DMS53 treated with DMSO at 0.1 percent for 48 hours (cell line): ENCODE data around the gene PHLPP1.

Source experiments
- DNase-seq: peaks from one replicate; lab custom pipeline; 2025; ENCODE audit not compliant: unreplicated experiment; lab: John Stamatoyannopoulos, UW

The PHLPP1 gene

DNA sequence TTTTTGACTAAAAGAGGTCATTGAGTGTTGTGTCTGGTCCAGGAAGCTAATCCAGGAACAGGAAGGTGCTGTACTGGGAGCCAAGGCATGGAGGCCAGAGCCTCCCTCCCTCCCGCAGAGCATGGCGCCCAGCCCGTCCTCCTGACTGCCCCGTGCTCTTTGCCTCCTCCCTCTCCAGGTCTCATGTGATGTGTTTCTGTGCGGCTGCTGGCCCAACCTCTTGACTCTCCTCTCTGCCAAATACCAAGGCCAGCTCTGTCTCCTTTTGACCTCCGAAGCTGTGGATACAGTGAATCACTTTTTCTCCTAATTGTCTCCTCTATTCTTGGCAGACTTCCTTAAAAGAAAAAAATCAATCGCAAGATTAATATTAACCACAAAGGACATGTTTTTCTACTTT, 284.1 kb downstream of the PHLPP1 start:
- DNase-seq = no peak

GRCh38 chr18:62999921-63000320, 284.6 kb downstream of the PHLPP1 start:
- no peak for DNase-seq

DNA sequence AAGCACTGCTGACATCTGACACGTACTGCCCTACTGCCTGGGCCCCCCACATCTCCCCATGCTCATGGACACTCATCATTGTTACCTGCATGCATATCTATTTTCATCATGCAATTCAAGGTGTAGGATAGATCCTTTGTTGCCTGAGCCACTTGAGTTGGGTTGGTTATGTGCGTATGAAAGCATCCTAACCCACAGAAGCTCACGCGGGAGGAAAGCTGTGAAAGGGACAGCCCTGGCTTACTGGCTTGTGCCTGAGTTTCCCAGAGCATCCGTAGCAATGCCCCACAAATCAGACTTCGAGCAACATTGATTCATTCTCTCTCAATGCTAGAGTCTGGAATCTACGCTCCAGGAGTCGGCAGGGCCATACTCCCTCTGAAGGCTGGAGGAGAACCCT, 285.5 kb downstream of the PHLPP1 start:
- DNase-seq = no peak

DNA sequence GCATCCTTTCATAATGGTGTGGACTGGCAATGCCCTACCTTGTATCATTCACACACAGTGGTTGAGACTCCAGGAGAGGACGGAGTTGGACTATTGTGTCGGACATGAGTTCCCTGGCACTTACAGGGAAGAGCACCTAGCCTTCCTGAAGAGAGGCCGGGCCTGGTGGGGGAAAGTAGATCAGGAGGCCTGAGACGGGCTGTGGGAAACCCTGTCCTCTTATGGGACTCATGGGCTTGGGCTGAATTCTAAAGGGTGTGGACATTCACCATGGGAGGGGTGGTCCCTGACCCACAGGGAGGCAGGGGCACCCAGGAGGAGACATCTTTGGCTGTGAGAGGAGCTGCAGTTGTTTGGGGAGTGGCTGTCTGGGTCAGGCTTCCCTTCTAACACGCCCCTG, 286.5 kb downstream of the PHLPP1 start:
- no peak for DNase-seq

GRCh38 chr18:63002305-63002704, 287.0 kb downstream of the PHLPP1 start:
- DNase-seq = no peak

- no peak for DNase-seq
These were observed 287.6 kb downstream of the PHLPP1 start for GRCh38 chr18:63002803-63003445.

GRCh38 chr18:63003899-63004298, 288.6 kb downstream of the PHLPP1 start:
- DNase-seq = no peak

GRCh38 chr18:63004466-63005089, 289.2 kb downstream of the PHLPP1 start:
- no peak for DNase-seq

DNA sequence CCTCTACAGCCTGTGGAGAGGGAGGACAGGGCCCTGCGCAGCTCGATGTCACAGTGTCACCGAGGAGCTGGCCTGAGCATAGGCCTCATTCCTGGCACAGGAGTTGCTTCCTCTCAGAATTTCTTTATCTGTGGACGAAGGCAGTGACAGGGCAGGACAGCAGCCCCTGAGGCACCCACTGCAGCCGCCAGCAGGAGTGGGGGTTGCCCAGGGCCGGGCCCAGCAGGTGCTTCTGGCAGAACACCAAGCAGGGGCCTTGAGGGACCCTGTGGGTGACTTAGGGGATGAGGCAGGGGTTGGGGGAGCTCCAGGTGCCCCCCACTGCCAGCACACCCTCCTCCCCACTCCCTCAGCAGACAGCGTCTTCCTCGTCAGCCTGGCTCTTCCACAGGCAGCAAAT, 290.0 kb downstream of the PHLPP1 start:
- DNase-seq = no peak

DNA sequence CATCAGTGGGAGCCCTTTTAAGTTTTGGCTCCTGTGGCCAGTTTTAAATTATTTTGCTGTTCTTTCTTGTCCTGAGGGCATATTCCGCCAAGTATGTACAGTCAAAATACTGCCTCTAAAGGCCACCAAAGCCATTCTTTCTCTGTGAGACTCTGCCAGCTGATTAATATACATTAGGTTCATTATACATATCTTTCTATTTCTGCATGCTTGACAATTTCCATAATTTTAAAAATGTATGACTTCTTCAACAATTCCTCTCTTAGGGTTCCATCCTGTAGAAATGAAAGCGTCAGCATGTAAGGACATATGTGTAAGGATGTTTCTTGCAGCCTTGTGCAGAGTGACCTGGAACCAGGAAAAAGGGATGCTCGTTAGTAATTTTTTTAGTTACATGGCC, 291.9 kb downstream of the PHLPP1 start:
- DNase-seq = no peak

DNA sequence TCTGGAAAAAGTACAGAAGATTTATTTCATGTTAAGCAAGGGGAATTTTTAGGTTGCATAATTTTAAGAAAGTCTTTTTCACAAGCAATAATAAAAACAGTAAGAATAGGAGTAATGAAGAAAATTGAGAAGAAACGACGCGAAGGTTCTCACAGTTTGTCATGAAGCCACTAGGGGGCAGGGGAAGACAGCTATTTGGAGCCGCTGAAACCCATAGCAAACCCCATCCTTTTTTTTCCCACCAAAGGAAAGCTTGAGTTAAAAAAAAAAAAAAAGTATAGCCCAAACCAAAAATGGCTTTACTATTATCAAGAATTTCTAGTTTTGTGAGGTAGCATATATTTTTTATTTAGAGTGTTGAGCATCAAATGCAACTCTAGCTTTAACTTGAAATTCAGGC, 300.9 kb downstream of the PHLPP1 start:
- peak; percentile 76 for DNase-seq

DNA sequence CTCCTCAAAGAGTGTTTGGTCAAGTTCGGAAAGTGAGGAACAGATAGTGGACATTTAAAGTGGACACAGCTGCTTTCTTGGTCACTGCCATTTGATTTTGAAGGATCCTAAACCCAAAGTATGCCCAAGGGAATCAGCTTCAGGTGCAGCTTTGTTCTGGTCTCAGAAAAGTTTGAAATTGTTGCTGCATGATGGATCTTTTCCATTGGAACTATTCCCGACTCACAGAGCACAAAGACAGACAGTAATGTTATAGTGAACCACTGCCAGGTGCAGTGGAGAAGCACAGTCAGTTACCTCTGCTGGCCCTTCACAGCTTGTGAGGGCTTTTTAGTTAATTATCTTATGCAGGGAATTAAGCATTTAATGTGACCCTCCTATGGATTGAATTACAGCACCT, 301.7 kb downstream of the PHLPP1 start:
- no peak for DNase-seq

DNA sequence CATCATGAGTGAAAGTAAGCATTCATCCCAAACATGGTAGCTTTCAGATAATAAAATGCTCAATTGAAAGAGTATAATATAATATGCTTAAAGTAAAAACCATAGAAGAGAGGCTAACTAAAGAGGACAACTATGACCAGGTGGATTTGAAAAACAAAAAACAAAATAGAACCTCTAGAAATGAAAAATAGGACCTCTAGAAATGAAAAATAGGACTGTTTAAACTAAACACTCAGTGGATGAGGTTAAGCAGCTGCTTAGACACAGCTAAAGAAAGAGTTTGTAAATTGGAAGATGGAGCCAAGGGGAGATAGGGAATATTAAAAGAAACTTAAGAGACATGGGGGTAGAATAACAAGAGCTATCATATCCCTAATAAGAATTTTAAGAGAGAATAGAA, 302.6 kb downstream of the PHLPP1 start:
- no peak for DNase-seq

DNA sequence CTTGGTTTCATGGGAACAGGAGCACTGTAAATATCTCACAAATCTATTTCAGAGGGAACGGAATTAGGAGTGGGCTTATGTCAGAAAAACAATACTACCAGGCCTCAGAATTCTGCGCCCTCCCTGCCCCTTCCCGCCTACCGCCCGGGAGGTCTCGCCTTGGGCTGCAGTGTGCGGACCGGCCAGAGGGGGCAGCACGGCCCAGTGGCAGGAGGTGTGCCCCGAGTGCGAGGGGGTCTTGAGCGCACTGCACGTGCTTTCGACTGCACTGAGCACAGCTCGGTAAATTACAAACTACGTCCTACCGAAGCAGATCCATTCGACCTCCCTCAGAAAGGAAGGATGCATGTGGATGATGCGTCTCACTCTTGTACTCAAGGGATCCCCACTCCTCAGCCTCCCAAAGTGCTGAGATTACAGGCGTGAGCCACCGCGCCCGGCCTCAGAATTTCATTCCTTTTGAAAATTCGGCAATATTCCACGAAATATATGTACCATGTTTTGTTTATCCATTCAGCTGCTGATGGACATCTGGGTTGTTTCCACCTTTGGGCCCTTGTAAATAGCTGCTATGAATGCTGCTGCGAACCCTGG, 307.2 kb downstream of the PHLPP1 start:
- no peak for DNase-seq

GRCh38 chr18:63025251-63026090, 310.1 kb downstream of the PHLPP1 start:
- DNase-seq = peak; percentile 32

DNA sequence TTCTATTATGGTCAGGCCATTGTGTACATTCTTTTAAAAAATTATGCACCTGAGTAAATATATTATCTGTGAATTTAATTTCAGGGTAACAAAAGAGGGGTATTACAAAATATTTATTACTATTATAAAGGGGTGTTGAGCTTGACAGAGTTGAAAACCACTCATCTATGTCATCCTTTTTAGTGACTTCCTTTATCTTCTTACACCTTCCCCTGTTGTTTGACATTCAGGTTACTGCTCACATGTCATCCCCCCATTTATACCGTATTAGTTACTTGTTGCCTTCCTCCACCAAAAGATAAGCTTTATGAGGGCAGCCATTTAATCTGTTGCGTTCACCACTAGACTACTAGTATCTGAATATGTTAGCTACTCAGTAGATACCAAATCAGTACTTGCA, 313.0 kb downstream of the PHLPP1 start:
- DNase-seq = no peak
